IgD-negative memory B cell (primary cell): ENCODE measurements around the gene TYMP. TPM values are rescaled to one million over a fixed set of nuclear protein-coding genes. Genes with fewer than 3 reads are reported as not detected.

Experiments
- H3K27ac Mint-ChIP-seq, 3 donors: one replicate each; pipeline ENCODE4 v1.8.0; 2020 to 2022; ENCODE audit warnings: mild to moderate bottlenecking in 3 of 3, mixed read lengths in 3 of 3, moderate library complexity in 1 of 3
- H3K27me3 Mint-ChIP-seq: one replicate; pipeline ENCODE4 v1.8.0; 2021; ENCODE audit warnings: mixed read lengths
- H3K36me3 Mint-ChIP-seq: one replicate; pipeline ENCODE4 v1.8.0; 2020; ENCODE audit warnings: mild to moderate bottlenecking, mixed read lengths
- H3K4me1 Mint-ChIP-seq, 3 donors: one replicate each; pipeline ENCODE4 v1.8.0; 2020 to 2022; ENCODE audit warnings: mixed read lengths in 3 of 3, mild to moderate bottlenecking in 1 of 3
- H3K4me3 Mint-ChIP-seq, 4 donors: one replicate each; pipeline ENCODE4 v1.8.0; 2020 to 2022; ENCODE audit warnings: mild to moderate bottlenecking in 4 of 4, mixed read lengths in 4 of 4, moderate library complexity in 3 of 4
- H3K9me3 Mint-ChIP-seq, 3 donors: one replicate each; pipeline ENCODE4 v1.8.0; 2020 to 2021; ENCODE audit warnings: mixed read lengths in 3 of 3, mild to moderate bottlenecking in 1 of 3
- polyA plus RNA-seq: library from polyadenylated mRNA; unstranded; fragments of 300-500 nt; fragmentation: Illumina TruSeq; gene quantifications from one replicate; pipeline ENCODE4 v1.2.3, GENCODE V29; 2021

The TYMP gene
- polyA plus RNA-seq, result 56.8 TPM

- peak within 1 kb of the TSS; percentile 98 to 100 (median 99) for H3K27ac Mint-ChIP-seq
- peaks cover 32 to 37% (median 34%) of the 10 kb centered on the region in 3 donors for H3K4me1 Mint-ChIP-seq
- no peaks in the 10 kb centered on the region for H3K27me3 Mint-ChIP-seq
- H3K4me3 Mint-ChIP-seq, result peak within 1 kb of the TSS; percentile 90 to 97 (median 94)
- no peaks in the 10 kb centered on the region for H3K36me3 Mint-ChIP-seq
- H3K9me3 Mint-ChIP-seq, result no peaks in the 10 kb centered on the region
Measured at GRCh38 chr22:50529897-50530579, at the start of gene TYMP. Gene TYMP, minus strand, starts transcription at chr22:50530012. Its CDS starts 303 bp downstream, at chr22:50529709.

GRCh38 chr22:50578776-50579310 lies 49.0 kb upstream of the TYMP start:
- H3K4me3 Mint-ChIP-seq, result no peak overlapping the region
- H3K36me3 Mint-ChIP-seq, result peaks cover 1% of the 10 kb centered on the region
- H3K27me3 Mint-ChIP-seq, result no peaks in the 10 kb centered on the region
- no peaks in the 10 kb centered on the region for H3K9me3 Mint-ChIP-seq
- H3K27ac Mint-ChIP-seq, result no peak overlapping the region
- peaks cover 5 to 10% (median 9%) of the 10 kb centered on the region in 3 donors for H3K4me1 Mint-ChIP-seq

DNA sequence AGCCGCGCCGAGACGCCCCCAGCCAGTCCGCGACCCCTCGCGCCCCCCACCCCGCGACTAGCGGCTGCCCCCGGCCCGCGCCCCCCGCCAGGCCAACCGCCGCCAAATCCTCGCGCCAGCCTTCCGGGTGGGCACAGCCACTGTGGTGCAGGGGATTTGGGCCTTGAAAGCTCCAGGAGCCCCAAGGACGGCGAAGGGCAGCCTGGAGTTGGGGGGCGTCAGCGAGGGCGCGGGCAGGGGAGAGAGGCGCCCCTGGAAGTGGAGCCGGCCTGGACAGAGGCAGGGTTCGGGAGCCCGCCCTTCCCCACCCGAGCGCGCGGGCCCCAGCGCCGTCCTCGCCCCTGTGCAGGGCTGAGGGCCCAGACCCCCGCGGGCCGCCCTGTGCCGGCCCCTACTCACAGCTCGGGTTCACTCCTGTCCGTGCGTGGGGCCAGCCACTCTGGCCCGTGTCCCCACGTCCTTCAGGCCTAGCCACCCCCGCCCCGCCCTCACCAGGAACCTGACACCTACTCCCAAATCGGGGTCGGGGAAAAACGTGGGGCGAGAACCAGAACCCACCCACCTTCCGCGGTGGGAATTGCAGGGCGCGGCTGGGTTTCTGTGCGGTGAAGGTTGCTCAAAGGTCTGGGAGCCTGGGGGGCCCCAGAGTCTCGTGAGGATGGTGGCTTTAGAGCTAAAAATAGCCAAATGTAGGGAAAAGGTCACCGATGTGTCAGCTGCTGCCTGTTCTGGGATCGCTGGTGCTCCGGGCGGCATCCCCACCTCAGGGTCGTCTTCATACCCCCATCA lies 48.4 kb upstream of the TYMP start, which contains the start of gene CPT1B:
TSS of gene CPT1B (minus strand) at position 441 of the 789 bp plus-strand sequence. CDS start 512 bp downstream, outside the sequence.
- peaks cover 3 to 8% (median 5%) of the 10 kb centered on the region in 3 donors for H3K4me1 Mint-ChIP-seq
- peaks cover 1% of the 10 kb centered on the region for H3K36me3 Mint-ChIP-seq
- H3K27me3 Mint-ChIP-seq, result no peaks in the 10 kb centered on the region
- no peak within 1 kb of the TSS for H3K27ac Mint-ChIP-seq
- H3K4me3 Mint-ChIP-seq, result peak within 1 kb of the TSS in 1 of 4 donors; percentile 54
- no peaks in the 10 kb centered on the region for H3K9me3 Mint-ChIP-seq

DNA sequence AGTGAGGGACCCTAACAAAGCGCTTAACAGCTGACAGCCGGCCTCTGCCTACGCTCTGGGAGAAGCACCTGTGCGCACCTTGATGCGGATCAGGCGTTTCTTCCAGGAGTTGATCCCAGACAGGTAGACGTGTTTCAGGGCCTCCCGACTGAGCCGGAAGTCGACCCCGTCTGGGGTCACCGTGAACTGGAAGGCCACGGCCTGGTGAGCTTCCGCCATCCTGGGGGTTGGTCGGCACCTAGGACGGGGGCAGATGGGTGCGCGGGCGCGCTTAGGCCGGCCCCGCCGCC lies 47.8 kb upstream of the TYMP start:
- Mint-ChIP-seq H3K27me3 (no peaks in the 10 kb centered on the region), H3K36me3 (peaks cover 1% of the 10 kb centered on the region), H3K4me1 (peaks cover 1 to 6% (median 3%) of the 10 kb centered on the region in 3 donors), H3K9me3 (no peaks in the 10 kb centered on the region), H3K4me3 (no peak overlapping the region), H3K27ac (no peak overlapping the region)

DNA sequence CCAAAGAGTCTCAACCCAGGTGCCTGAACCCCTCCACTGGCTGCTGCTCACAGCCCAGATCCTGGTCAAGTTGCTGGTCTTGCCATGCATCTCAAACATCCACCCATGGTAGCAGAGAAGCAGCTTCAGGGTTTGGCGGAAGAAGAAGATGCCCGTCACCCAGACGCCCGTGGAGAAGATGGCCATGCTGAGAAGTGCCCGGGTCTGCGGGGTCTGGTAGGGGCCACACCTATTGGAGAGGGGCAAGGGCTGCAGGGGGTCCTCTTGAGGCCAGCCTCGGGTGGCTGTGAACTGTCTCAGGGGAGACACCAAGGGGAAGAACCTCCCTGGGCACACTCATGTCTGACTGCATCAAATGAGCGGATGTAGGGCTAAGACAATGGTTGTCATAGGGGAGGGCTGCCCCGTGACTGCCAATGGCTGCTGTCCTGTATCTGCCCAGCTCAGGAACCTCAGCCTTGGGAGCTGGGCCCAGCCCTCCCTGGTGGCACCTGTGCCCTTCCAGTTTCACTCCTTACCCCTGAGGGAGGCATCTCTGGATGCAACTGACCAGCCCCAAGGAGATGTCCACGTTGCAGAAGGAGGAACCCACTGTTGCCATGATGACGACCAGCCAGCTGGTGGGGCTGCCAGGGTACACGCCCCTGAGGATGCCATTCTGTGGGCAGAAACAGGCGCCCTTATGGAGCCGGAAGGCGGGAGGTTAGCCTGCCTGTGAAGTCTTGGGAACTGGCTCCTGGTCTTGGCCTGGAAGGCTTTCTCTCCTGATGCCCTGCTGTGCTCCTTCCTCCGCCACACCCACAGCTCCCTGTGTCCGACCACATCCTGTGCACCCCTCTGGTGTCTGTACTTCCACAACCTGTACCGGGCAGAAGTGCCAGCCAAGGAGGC lies 47.2 kb upstream of the TYMP start:
- H3K36me3 Mint-ChIP-seq, result peaks cover 1% of the 10 kb centered on the region
- peak overlapping the region in 1 of 3 donors; percentile 39 for H3K27ac Mint-ChIP-seq
- peaks cover 0 to 5% (median 3%) of the 10 kb centered on the region in 3 donors for H3K4me1 Mint-ChIP-seq
- no peaks in the 10 kb centered on the region for H3K27me3 Mint-ChIP-seq
- H3K9me3 Mint-ChIP-seq, result no peaks in the 10 kb centered on the region
- no peak overlapping the region for H3K4me3 Mint-ChIP-seq

DNA sequence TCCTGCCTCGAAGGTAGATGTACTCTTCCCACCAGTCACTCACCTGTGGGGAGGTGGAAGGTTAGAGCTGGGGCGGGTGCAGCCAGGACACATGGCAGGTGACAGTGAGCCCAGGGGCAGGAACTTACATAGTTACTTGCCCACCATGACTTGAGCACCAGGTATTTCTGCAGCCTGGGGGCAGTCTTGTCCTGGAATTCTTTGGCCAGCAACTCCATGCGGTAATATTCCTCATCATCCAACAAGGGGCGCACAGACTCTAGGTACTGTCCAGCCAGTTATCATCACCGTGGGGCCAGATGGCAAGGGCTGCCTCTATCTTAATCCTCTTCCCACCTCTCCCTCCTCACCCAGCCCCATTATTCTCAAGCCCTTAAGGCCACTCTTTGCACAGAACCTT lies 46.3 kb upstream of the TYMP start:
- Mint-ChIP-seq H3K4me1 (peaks cover 0 to 4% (median 3%) of the 10 kb centered on the region in 3 donors), H3K4me3 (no peak overlapping the region), H3K36me3 (peaks cover 4% of the 10 kb centered on the region), H3K27ac (peak overlapping the region in 1 of 3 donors; percentile 39), H3K9me3 (no peaks in the 10 kb centered on the region), H3K27me3 (no peaks in the 10 kb centered on the region)

GRCh38 chr22:50575426-50575941 lies 45.7 kb upstream of the TYMP start:
- peaks cover 0 to 3% (median 2%) of the 10 kb centered on the region in 3 donors for H3K4me1 Mint-ChIP-seq
- no peaks in the 10 kb centered on the region for H3K9me3 Mint-ChIP-seq
- no peak overlapping the region for H3K27ac Mint-ChIP-seq
- no peak overlapping the region for H3K4me3 Mint-ChIP-seq
- peaks cover under 1% of the 10 kb centered on the region for H3K27me3 Mint-ChIP-seq
- H3K36me3 Mint-ChIP-seq, result peaks cover 4% of the 10 kb centered on the region

DNA sequence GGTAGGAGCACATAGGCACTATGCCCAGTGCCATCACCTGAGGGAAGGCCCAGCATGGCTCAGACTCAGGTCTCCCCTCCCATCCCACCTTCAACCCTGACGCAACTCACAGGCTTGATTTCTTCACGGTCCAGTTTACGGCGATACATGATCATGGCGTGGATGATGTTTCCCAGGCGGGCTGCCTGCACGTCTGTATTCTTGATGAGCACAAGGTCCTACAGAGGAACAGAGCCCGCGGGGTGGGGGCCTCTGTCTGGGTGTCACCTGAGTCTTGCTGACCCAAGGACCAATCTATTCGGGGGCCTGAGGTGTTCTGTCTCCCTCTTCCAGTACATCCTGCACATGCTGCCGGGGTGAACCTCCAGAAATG lies 44.6 kb upstream of the TYMP start:
- Mint-ChIP-seq H3K27ac (no peak overlapping the region), H3K9me3 (no peaks in the 10 kb centered on the region), H3K27me3 (peaks cover 2% of the 10 kb centered on the region), H3K4me3 (no peak overlapping the region), H3K4me1 (peaks cover 0 to 3% (median 1%) of the 10 kb centered on the region in 3 donors), H3K36me3 (peaks cover 5% of the 10 kb centered on the region)

GRCh38 chr22:50573491-50574382 lies 43.9 kb upstream of the TYMP start:
- Mint-ChIP-seq H3K9me3 (no peaks in the 10 kb centered on the region), H3K4me1 (peaks cover 0 to 4% (median 1%) of the 10 kb centered on the region in 3 donors), H3K27ac (peak overlapping the region in 1 of 3 donors; percentile 53), H3K27me3 (peaks cover 2% of the 10 kb centered on the region), H3K36me3 (peaks cover 6% of the 10 kb centered on the region), H3K4me3 (no peak overlapping the region)

DNA sequence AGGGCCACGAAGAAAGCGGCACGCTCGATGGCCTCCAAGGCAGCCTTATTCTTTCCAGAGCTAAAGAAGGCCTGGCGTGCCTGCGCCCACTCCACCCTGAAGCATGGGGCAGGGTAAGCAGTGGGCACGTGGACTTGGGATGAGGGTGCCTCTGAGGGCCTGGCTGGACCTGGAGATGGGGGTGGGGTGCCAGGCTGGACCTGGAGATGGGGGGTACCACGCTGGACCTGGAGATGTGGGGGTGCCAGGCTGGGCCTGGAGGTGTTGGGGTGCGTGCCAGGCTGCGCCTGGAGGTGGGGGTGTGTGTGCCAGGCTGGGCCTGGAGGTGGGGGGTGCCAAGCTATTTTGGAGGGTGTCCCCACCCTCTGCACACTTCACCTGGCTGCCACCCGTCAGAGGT lies 43.2 kb upstream of the TYMP start:
- no peaks in the 10 kb centered on the region for H3K9me3 Mint-ChIP-seq
- H3K27ac Mint-ChIP-seq, result no peak overlapping the region
- H3K4me1 Mint-ChIP-seq, result peaks cover 0 to 4% (median 1%) of the 10 kb centered on the region in 3 donors
- peaks cover 6% of the 10 kb centered on the region for H3K36me3 Mint-ChIP-seq
- peaks cover 2% of the 10 kb centered on the region for H3K27me3 Mint-ChIP-seq
- no peak overlapping the region for H3K4me3 Mint-ChIP-seq

DNA sequence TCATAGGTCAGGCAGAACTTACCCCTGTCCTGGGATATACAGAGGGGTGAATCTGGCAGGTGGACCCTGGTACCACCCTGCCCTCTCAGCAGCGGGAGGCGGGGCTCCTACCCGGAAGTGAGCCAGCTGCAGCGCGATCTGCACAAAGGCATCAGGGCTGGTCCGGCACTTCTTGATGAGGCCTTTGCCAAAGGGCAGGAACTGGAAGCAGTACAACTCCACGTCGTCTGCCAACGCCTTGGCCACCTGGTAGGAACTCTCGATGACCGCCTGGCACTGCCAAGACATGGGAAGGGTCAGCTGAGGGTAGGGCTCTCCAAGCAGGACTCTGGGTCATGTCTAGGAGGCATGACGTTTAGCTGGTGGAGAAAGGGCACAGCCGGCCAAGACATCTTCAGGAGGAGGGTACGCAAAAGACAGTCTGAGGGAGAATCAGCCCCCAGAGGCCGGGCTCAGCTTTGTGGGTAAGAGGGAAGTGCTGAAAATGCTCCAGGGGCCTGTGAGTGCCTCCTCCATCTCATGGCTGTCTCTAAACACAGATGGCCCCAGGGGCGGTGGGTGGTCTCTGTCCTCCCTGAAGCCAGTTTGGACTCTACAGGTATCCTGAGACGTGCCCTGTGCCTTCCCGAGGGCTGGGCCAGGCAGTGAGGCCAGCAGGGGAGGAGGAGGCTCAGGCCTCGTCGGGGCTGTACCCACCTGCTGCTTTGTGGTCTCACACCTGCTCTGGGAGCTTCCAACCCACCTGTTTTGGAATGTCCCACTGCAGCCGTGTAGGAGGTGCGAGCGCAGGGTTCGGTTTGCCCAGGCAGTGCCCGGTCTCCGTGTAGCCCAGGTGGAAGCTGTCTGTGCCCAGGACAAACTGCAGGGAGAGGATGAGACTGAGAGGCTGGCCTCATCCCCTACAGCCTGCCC lies 41.7 kb upstream of the TYMP start:
- peaks cover 2% of the 10 kb centered on the region for H3K27me3 Mint-ChIP-seq
- H3K9me3 Mint-ChIP-seq, result no peaks in the 10 kb centered on the region
- no peak overlapping the region for H3K27ac Mint-ChIP-seq
- H3K36me3 Mint-ChIP-seq, result peaks cover 10% of the 10 kb centered on the region
- H3K4me1 Mint-ChIP-seq, result peaks cover 0 to 2% (median 1%) of the 10 kb centered on the region in 3 donors
- no peak overlapping the region for H3K4me3 Mint-ChIP-seq

DNA sequence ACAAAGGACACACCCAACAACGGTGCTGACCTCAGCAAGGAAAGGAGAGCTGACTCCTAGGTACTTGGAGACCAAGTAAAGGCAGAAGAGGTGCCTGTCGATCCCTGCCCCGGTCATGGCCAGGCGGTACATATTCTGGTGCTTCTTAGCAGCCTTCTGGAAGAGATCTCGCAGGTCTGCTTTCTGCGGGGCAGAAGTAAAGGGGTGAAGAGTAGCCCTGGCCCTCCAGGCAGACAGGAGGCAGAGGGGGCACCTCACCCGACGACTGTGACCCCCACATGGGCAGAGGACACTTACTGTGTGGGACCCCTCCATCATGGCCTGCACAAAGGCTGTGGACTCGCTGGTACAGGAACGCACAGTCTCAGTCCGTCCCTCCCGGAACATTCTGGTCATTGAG lies 41.0 kb upstream of the TYMP start:
- peaks cover 0 to 2% (median 1%) of the 10 kb centered on the region in 3 donors for H3K4me1 Mint-ChIP-seq
- H3K27ac Mint-ChIP-seq, result no peak overlapping the region
- H3K27me3 Mint-ChIP-seq, result peaks cover 2% of the 10 kb centered on the region
- no peaks in the 10 kb centered on the region for H3K9me3 Mint-ChIP-seq
- H3K4me3 Mint-ChIP-seq, result no peak overlapping the region
- peaks cover 11% of the 10 kb centered on the region for H3K36me3 Mint-ChIP-seq
